OCI-LY7 (cell line): ENCODE results near the gene TMPRSS9.

Experiments
- EZH2phosphoT487 ChIP-seq: fragments of 200-600 bp; sonication (generic); IDR thresholded peaks from 2 replicates; pipeline ENCODE4 v1.6.1; 2018; ENCODE audit warnings: low read depth, borderline replicate concordance, mild to moderate bottlenecking, mixed run types, antibody characterized with exemption, low read length, moderate library complexity, mixed read lengths
- TF ChIP-seq, protein P1 (sequence below): fragments of 200-600 bp; sonication (generic); conservative IDR thresholded peaks from 2 replicates; pipeline ENCODE4 v1.5.1; 2014; ENCODE audit warnings: mild to moderate bottlenecking, antibody characterized with exemption, low read length, moderate library complexity, mixed read lengths

DNA sequence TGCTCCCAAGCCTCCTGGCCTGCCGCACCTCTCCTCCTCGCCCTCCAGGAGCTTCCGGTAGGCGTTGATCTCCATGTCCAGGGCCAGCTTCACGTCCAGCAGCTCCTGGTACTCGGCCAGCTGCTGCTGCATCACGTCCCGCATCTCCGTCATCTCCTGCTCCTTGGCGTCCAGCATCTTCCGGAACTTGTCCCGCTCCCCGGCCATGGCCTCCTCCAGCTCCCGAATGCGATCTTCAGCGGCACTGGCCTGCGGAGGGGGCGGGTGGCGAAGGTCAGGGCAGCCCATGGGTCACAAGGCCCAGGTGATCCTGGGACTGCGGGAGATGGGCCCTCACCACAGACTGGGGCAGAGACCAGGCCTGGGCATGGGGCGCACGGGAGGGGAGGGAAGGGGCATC lies 74.2 kb downstream of the TMPRSS9 start:
- TF ChIP-seq, protein P1, sequence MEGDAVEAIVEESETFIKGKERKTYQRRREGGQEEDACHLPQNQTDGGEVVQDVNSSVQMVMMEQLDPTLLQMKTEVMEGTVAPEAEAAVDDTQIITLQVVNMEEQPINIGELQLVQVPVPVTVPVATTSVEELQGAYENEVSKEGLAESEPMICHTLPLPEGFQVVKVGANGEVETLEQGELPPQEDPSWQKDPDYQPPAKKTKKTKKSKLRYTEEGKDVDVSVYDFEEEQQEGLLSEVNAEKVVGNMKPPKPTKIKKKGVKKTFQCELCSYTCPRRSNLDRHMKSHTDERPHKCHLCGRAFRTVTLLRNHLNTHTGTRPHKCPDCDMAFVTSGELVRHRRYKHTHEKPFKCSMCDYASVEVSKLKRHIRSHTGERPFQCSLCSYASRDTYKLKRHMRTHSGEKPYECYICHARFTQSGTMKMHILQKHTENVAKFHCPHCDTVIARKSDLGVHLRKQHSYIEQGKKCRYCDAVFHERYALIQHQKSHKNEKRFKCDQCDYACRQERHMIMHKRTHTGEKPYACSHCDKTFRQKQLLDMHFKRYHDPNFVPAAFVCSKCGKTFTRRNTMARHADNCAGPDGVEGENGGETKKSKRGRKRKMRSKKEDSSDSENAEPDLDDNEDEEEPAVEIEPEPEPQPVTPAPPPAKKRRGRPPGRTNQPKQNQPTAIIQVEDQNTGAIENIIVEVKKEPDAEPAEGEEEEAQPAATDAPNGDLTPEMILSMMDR: no peak
- TF ChIP-seq EZH2phosphoT487: no peak
